HEK293 (cell line): ENCODE data around the gene MED15.

Experiments
- EGR2 ChIP-seq: fragments of 450-650 bp; formaldehyde crosslinking; IDR thresholded peaks from 2 replicates; pipeline ENCODE4 v1.5.1; 2016; ENCODE audit warnings: low read depth, missing biosample characterization, missing genetic modification characterization
- ZNF174 ChIP-seq: fragments of 450-650 bp; formaldehyde crosslinking; IDR thresholded peaks from 2 replicates; pipeline ENCODE4 v1.5.0; 2017; ENCODE audit warnings: missing biosample characterization, mild to moderate bottlenecking, missing genetic modification characterization
- ZNF274 ChIP-seq, 2 experiments: fragments of 200-500 bp in 1 of 2; fragments of 450-650 bp in 1 of 2; sonication (Bioruptor generic) in 1 of 2; formaldehyde crosslinking in 1 of 2; IDR thresholded peaks; 2 replicates each; pipeline versions ENCODE4 v1.5.1 to v1.6.1; 2014 to 2016; ENCODE audit warnings: borderline replicate concordance in 1 of 2, inconsistent platforms in 1 of 2, low read length in 1 of 2, missing biosample characterization in 1 of 2, missing genetic modification characterization in 1 of 2
- ZNF558 ChIP-seq: fragments of 450-650 bp; formaldehyde crosslinking; IDR thresholded peaks from 2 replicates; pipeline ENCODE4 v1.5.1; 2016; ENCODE audit warnings: missing biosample characterization, missing genetic modification characterization
- ZNF670 ChIP-seq: fragments of 450-650 bp; formaldehyde crosslinking; IDR thresholded peaks from 2 replicates; pipeline ENCODE4 v1.5.1; 2016; ENCODE audit warnings: missing biosample characterization, missing genetic modification characterization, low read depth
- TF ChIP-seq, protein P1 (sequence below): fragments of 450-650 bp; formaldehyde crosslinking; IDR thresholded peaks from 2 replicates; pipeline ENCODE4 v1.5.1; 2016; ENCODE audit warnings: missing biosample characterization, missing genetic modification characterization
- TF ChIP-seq, protein P2 (sequence below): fragments of 450-650 bp; formaldehyde crosslinking; IDR thresholded peaks from 2 replicates; pipeline ENCODE4 v1.5.1; 2016; ENCODE audit warnings: missing biosample characterization, missing genetic modification characterization

DNA sequence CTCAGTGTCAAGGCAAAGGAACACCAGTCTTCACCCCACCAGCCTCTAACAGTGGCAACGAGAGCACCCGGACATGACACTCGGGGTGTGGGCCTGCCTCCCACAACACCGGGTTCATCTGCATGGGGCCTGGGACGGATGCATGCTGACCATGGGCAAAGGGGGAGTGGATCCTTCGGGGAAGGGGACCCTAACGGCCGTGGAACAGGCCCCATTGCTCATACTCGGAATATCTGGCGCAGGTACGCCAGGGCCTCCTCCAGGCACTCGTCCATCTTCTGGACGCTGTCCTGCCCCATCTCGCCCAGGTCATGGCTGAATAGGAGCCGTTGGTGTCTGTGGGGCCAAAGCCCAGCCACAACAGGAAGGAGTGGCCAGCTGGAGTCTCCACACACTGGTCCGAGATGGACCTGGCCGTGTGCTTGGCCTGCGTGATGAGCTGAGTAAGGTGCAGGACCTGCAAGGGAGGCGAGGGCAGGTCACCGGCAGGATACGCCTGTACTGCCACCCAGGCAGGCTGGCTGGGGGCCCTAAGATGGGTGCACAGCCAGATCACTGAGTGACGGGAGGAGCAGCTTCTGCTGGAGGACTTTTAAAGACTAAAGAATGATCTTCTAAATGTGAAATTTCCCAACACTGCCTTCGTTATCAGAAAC lies 96.8 kb downstream of the MED15 start:
- TF ChIP-seq, protein P1, sequence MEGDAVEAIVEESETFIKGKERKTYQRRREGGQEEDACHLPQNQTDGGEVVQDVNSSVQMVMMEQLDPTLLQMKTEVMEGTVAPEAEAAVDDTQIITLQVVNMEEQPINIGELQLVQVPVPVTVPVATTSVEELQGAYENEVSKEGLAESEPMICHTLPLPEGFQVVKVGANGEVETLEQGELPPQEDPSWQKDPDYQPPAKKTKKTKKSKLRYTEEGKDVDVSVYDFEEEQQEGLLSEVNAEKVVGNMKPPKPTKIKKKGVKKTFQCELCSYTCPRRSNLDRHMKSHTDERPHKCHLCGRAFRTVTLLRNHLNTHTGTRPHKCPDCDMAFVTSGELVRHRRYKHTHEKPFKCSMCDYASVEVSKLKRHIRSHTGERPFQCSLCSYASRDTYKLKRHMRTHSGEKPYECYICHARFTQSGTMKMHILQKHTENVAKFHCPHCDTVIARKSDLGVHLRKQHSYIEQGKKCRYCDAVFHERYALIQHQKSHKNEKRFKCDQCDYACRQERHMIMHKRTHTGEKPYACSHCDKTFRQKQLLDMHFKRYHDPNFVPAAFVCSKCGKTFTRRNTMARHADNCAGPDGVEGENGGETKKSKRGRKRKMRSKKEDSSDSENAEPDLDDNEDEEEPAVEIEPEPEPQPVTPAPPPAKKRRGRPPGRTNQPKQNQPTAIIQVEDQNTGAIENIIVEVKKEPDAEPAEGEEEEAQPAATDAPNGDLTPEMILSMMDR (tag by site-specific recombination), result no peak
- no peak for TF ChIP-seq ZNF174
- TF ChIP-seq ZNF274 (IDR thresholded peaks at IDR 0.05; ENCODE audit: low read length), result no peak
- no peak for TF ChIP-seq ZNF274 (tag by site-specific recombination; IDR thresholded peaks at IDR 0.05; ENCODE audit: borderline replicate concordance)
- TF ChIP-seq ZNF558 (tag by site-specific recombination), result no peak
- TF ChIP-seq, protein P2, sequence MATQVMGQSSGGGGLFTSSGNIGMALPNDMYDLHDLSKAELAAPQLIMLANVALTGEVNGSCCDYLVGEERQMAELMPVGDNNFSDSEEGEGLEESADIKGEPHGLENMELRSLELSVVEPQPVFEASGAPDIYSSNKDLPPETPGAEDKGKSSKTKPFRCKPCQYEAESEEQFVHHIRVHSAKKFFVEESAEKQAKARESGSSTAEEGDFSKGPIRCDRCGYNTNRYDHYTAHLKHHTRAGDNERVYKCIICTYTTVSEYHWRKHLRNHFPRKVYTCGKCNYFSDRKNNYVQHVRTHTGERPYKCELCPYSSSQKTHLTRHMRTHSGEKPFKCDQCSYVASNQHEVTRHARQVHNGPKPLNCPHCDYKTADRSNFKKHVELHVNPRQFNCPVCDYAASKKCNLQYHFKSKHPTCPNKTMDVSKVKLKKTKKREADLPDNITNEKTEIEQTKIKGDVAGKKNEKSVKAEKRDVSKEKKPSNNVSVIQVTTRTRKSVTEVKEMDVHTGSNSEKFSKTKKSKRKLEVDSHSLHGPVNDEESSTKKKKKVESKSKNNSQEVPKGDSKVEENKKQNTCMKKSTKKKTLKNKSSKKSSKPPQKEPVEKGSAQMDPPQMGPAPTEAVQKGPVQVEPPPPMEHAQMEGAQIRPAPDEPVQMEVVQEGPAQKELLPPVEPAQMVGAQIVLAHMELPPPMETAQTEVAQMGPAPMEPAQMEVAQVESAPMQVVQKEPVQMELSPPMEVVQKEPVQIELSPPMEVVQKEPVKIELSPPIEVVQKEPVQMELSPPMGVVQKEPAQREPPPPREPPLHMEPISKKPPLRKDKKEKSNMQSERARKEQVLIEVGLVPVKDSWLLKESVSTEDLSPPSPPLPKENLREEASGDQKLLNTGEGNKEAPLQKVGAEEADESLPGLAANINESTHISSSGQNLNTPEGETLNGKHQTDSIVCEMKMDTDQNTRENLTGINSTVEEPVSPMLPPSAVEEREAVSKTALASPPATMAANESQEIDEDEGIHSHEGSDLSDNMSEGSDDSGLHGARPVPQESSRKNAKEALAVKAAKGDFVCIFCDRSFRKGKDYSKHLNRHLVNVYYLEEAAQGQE (tag by site-specific recombination), result no peak
- TF ChIP-seq ZNF670 (tag by site-specific recombination), result no peak
- no peak for TF ChIP-seq EGR2 (tag by site-specific recombination)
